Endothelial cell (in vitro differentiated cells): ENCODE measurements around the gene VPS35. TPM values are rescaled to one million over a fixed set of nuclear protein-coding genes. Genes with fewer than 3 reads are reported as not detected.
A peak's percentile ranks its signal among the peaks of the same experiment; 100 is the strongest.
"Not testable (repeated sequence)": the region's sequence is repeated elsewhere in the genome, so short reads cannot be mapped to it uniquely, and the experiment has no call there.

Source experiments
- DNase-seq: peaks from one replicate; pipeline ENCODE4 v3.0.0; 2021; ENCODE audit warnings: low spot score
- H3K27ac Mint-ChIP-seq: one replicate; pipeline ENCODE4 v1.8.0; 2021; ENCODE audit warnings: mixed read lengths, inconsistent platforms; ENCODE audit not compliant: unreplicated experiment
- H3K27me3 Mint-ChIP-seq: one replicate; pipeline ENCODE4 v1.8.0; 2021; ENCODE audit warnings: mild to moderate bottlenecking, moderate library complexity, mixed read lengths, inconsistent platforms; ENCODE audit not compliant: unreplicated experiment
- H3K36me3 Mint-ChIP-seq: one replicate; pipeline ENCODE4 v1.8.0; 2021; ENCODE audit warnings: mild to moderate bottlenecking, low read depth, mixed read lengths, inconsistent platforms; ENCODE audit not compliant: unreplicated experiment
- H3K4me1 Mint-ChIP-seq: one replicate; pipeline ENCODE4 v1.8.0; 2021; ENCODE audit warnings: mild to moderate bottlenecking, mixed read lengths, inconsistent platforms; ENCODE audit not compliant: unreplicated experiment
- H3K4me3 Mint-ChIP-seq: one replicate; pipeline ENCODE4 v1.8.0; 2021; ENCODE audit warnings: mild to moderate bottlenecking, mixed read lengths, inconsistent platforms; ENCODE audit not compliant: unreplicated experiment
- H3K9me3 Mint-ChIP-seq: one replicate; pipeline ENCODE4 v1.8.0; 2021; ENCODE audit warnings: mixed read lengths, inconsistent platforms; ENCODE audit not compliant: unreplicated experiment
- CTCF ChIP-seq: fragments of 200-600 bp; sonication (generic); IDR thresholded peaks from one replicate; pipeline ENCODE4 v1.5.0; 2021; ENCODE audit warnings: antibody characterized with exemption; ENCODE audit not compliant: unreplicated experiment
- total RNA-seq: library from RNA; stranded (reverse); fragmentation: NEBNext Ultra II Directional; extraction: Animal tissue kit (Norgen Biotek cat#: 25700); gene quantifications from one replicate; pipeline ENCODE4 v1.2.1, GENCODE V29; 2021; ENCODE audit not compliant: unreplicated experiment

The VPS35 gene
- total RNA-seq, 1 donor from 2014 or later, result 78.4 TPM

GRCh38 chr16:46627746-46628145 is 61.2 kb downstream of the VPS35 start:
- H3K27ac Mint-ChIP-seq, result no peak overlapping the region
- no peak for TF ChIP-seq CTCF
- H3K4me1 Mint-ChIP-seq, result peaks cover 20% of the 10 kb centered on the region
- DNase-seq, result no peak
- H3K4me3 Mint-ChIP-seq, result no peak overlapping the region
- H3K36me3 Mint-ChIP-seq, result no peaks in the 10 kb centered on the region
- no peaks in the 10 kb centered on the region for H3K9me3 Mint-ChIP-seq
- peaks cover 3% of the 10 kb centered on the region for H3K27me3 Mint-ChIP-seq

- H3K4me3 Mint-ChIP-seq, H3K27me3 Mint-ChIP-seq, H3K9me3 Mint-ChIP-seq, DNase-seq, H3K36me3 Mint-ChIP-seq, H3K27ac Mint-ChIP-seq: not testable (repeated sequence)
- peaks cover 27% of the 10 kb centered on the region for H3K4me1 Mint-ChIP-seq
Observed at GRCh38 chr16:46626681-46627080, 62.3 kb downstream of the VPS35 start.

GRCh38 chr16:46624862-46625261 is 64.1 kb downstream of the VPS35 start:
- not testable (repeated sequence) for H3K27me3 Mint-ChIP-seq, H3K36me3 Mint-ChIP-seq, H3K27ac Mint-ChIP-seq, DNase-seq, H3K4me3 Mint-ChIP-seq, H3K9me3 Mint-ChIP-seq
- H3K4me1 Mint-ChIP-seq, result peaks cover 32% of the 10 kb centered on the region

GRCh38 chr16:46623707-46624106 is 65.3 kb downstream of the VPS35 start:
- DNase-seq, H3K4me3 Mint-ChIP-seq, H3K36me3 Mint-ChIP-seq, H3K27me3 Mint-ChIP-seq, H3K9me3 Mint-ChIP-seq, H3K27ac Mint-ChIP-seq: not testable (repeated sequence)
- H3K4me1 Mint-ChIP-seq, result peaks cover 22% of the 10 kb centered on the region

- DNase-seq, result peak; percentile 42
- not testable (repeated sequence) for H3K27ac Mint-ChIP-seq, H3K36me3 Mint-ChIP-seq, H3K9me3 Mint-ChIP-seq, H3K4me3 Mint-ChIP-seq, H3K27me3 Mint-ChIP-seq
- H3K4me1 Mint-ChIP-seq, result peaks cover 22% of the 10 kb centered on the region
Observed at GRCh38 chr16:46623246-46623645, 65.7 kb downstream of the VPS35 start.

- Mint-ChIP-seq H3K9me3 (no peaks in the 10 kb centered on the region), H3K4me3 (peak overlapping the region; percentile 92), H3K27me3 (peaks cover 4% of the 10 kb centered on the region), H3K4me1 (peaks cover 19% of the 10 kb centered on the region), H3K27ac (peak overlapping the region; percentile 76), H3K36me3 (no peaks in the 10 kb centered on the region)
- no peak for DNase-seq
- no peak for TF ChIP-seq CTCF
Observed at GRCh38 chr16:46621934-46622676, 66.9 kb downstream of the VPS35 start.
